ENCODE measurements around the gene CHCHD3. TPM values are rescaled to one million over a fixed set of nuclear protein-coding genes. Genes with fewer than 3 reads are reported as not detected.

The CHCHD3 gene
- total RNA-seq, 6 experiments from 2014 or later: 16.5 to 42.6 (median 21.6) TPM

GRCh38 chr7:132758986-132759385, 322.9 kb downstream of the CHCHD3 start:
- Histone ChIP-seq H3K4me1 (no peaks in the 10 kb centered on the region), H3K36me3 (no peaks in the 10 kb centered on the region), H3K27me3 (no peaks in the 10 kb centered on the region), H3K9me3 (no peaks in the 10 kb centered on the region), H3K4me3 (no peak overlapping the region), H3K27ac (no peak overlapping the region)
- ATAC-seq (peak; percentile 30 to 68 (median 45)), DNase-seq (peak in 1 of 3 donors; percentile 25)
- no peak for TF ChIP-seq CTCF (IDR thresholded peaks at IDR 0.05)
- no peak for TF ChIP-seq POLR2A (IDR thresholded peaks at IDR 0.05)
- intact Hi-C loops (cut with DNase I): no loop called here
- 83% methylated on average over 2 of the region's 5 CpGs for WGBS (ENCODE audit: insufficient coverage, low coverage, low lambda C conversion rate, missing lambda C conversion rate)

- Histone ChIP-seq H3K9me3 (no peaks in the 10 kb centered on the region), H3K27ac (no peak overlapping the region), H3K27me3 (no peaks in the 10 kb centered on the region), H3K4me1 (no peaks in the 10 kb centered on the region), H3K4me3 (no peak overlapping the region), H3K36me3 (no peaks in the 10 kb centered on the region)
- ATAC-seq (no peak), DNase-seq (no peak)
- TF ChIP-seq POLR2A (IDR thresholded peaks at IDR 0.05) (no peak), CTCF (IDR thresholded peaks at IDR 0.05) (no peak)
- WGBS (ENCODE audit: insufficient coverage, low coverage, low lambda C conversion rate, missing lambda C conversion rate): 33% methylated on average over 1 of the region's 3 CpGs
- intact Hi-C loops (cut with DNase I): no loop called here
Measured at GRCh38 chr7:132757783-132758182, 324.1 kb downstream of the CHCHD3 start.

- Histone ChIP-seq H3K4me1 (no peaks in the 10 kb centered on the region), H3K9me3 (no peaks in the 10 kb centered on the region), H3K27ac (no peak overlapping the region), H3K27me3 (no peaks in the 10 kb centered on the region), H3K4me3 (no peak overlapping the region), H3K36me3 (no peaks in the 10 kb centered on the region)
- intact Hi-C loops (cut with DNase I): no loop called here
- ATAC-seq (peak in 1 of 4 donors; percentile 37), DNase-seq (no peak)
- no peak for TF ChIP-seq POLR2A (IDR thresholded peaks at IDR 0.05)
- TF ChIP-seq CTCF (IDR thresholded peaks at IDR 0.05): no peak
- WGBS (ENCODE audit: insufficient coverage, low coverage, low lambda C conversion rate, missing lambda C conversion rate): 64% methylated on average over 5 of the region's 5 CpGs
Measured at GRCh38 chr7:132756484-132756990, 325.4 kb downstream of the CHCHD3 start.

- DNase-seq (no peak), ATAC-seq (no peak)
- no peaks in the 10 kb centered on the region for H3K27me3 ChIP-seq
- intact Hi-C loops (cut with DNase I): no loop called here
- H3K36me3 ChIP-seq: no peaks in the 10 kb centered on the region
- no peak for TF ChIP-seq POLR2A (IDR thresholded peaks at IDR 0.05)
- TF ChIP-seq CTCF (IDR thresholded peaks at IDR 0.05): no peak
- H3K4me3 ChIP-seq: no peak overlapping the region
- H3K27ac ChIP-seq: no peak overlapping the region
- H3K4me1 ChIP-seq: no peaks in the 10 kb centered on the region
- H3K9me3 ChIP-seq: no peaks in the 10 kb centered on the region
- WGBS (ENCODE audit: insufficient coverage, low coverage, low lambda C conversion rate, missing lambda C conversion rate): 68% methylated on average over 4 of the region's 5 CpGs
Measured at GRCh38 chr7:132755538-132756483, 326.1 kb downstream of the CHCHD3 start.

All from right lobe of liver (tissue), 6 donors.